HL-60 (cell line): Measurements from ENCODE around the gene TAS2R1.

Source experiments
- REST ChIP-seq: IDR thresholded peaks from 2 replicates; pipeline ENCODE4 v1.6.1; 2012; ENCODE audit warnings: low read depth; ENCODE audit not compliant: insufficient replicate concordance
- TF ChIP-seq, protein P1 (sequence below): IDR thresholded peaks from one replicate; pipeline ENCODE4 v1.5.1; 2011; ENCODE audit warnings: low read length, control low read depth, inconsistent platforms; ENCODE audit not compliant: insufficient read depth

- TF ChIP-seq REST: no peak
- TF ChIP-seq, protein P1, sequence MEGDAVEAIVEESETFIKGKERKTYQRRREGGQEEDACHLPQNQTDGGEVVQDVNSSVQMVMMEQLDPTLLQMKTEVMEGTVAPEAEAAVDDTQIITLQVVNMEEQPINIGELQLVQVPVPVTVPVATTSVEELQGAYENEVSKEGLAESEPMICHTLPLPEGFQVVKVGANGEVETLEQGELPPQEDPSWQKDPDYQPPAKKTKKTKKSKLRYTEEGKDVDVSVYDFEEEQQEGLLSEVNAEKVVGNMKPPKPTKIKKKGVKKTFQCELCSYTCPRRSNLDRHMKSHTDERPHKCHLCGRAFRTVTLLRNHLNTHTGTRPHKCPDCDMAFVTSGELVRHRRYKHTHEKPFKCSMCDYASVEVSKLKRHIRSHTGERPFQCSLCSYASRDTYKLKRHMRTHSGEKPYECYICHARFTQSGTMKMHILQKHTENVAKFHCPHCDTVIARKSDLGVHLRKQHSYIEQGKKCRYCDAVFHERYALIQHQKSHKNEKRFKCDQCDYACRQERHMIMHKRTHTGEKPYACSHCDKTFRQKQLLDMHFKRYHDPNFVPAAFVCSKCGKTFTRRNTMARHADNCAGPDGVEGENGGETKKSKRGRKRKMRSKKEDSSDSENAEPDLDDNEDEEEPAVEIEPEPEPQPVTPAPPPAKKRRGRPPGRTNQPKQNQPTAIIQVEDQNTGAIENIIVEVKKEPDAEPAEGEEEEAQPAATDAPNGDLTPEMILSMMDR: no peak
These were observed 11.7 kb upstream of the TAS2R1 start for GRCh38 chr5:9641806-9642355.
